Heart left ventricle (tissue), 13 donors: ENCODE results near the gene COX7A2.

Experiments
- CTCF ChIP-seq, 12 donors: fragments of 200-600 bp; sonication (generic) in 4 of 12; IDR thresholded peaks; one replicate each; pipeline versions ENCODE4 v1.5.0 to v1.8.0; 2018 to 2022; ENCODE audit warnings: antibody characterized with exemption in 12 of 12, mild to moderate bottlenecking in 5 of 12
- POLR2A ChIP-seq, 2 donors: fragments of 450-650 bp; IDR thresholded peaks; one replicate each; pipeline ENCODE4 v1.6.1; 2017; ENCODE audit warnings: antibody characterized with exemption in 2 of 2, mild to moderate bottlenecking in 2 of 2, moderate library complexity in 2 of 2
- donor health status: ischemic (EF 13 %, LVEDD 7.1; RV severe dilation, severe dysfunction).
- donor health status: DM: no; HTN: yes; CAD: no.
- donor health status: DM: no; HTN: no; CAD: no.
- donor health status: ischemic (EF 25% LVEDD 6.9; RV normal size, moderate dysfunction).
- donor health status: ischemic (EF 25% LVEDD 5.7; RV mildly dilated, moderate dysfunction).
- donor health status: ischemic (EF 35%, LVEDD 5.7; RV mildly dilated, moderate dysfunction).
- donor health status: nonischemic (EF 11% LVEDD 7.7; RV severe dilation, severe dysfunction).
- donor health status: DM: yes; HTN: yes; CAD: no.
- donor health status: PGD.
- donor health status: ischemic (EF 29% LVEDD 5.4; RV normal size, mild dysfunction).
- donor health status: nonischemic (EF 23%, LVEDD 6.1; RV moderate dilation, normal function).

GRCh38 chr6:75268988-75269354 is 25.4 kb upstream of the COX7A2 start:
- TF ChIP-seq CTCF (IDR thresholded peaks at IDR 0.05) (no peak), POLR2A (IDR thresholded peaks at IDR 0.05) (no peak)
